GM12872 (cell line): ENCODE data around the gene FLOT1.

Experiments
- CTCF ChIP-seq: IDR thresholded peaks from 3 replicates; pipeline ENCODE4 v1.5.1; 2011; ENCODE audit warnings: low read depth, mild to moderate bottlenecking, low read length, moderate library complexity; ENCODE audit not compliant: insufficient read depth

The FLOT1 gene

GRCh38 chr6:30689985-30690384 lies 52.5 kb downstream of the FLOT1 start:
- no peak for TF ChIP-seq CTCF

- no peak for TF ChIP-seq CTCF
Observed at GRCh38 chr6:30689022-30689865, 53.2 kb downstream of the FLOT1 start.

- peak; percentile 25; the same call in 2 of the 3 replicates for TF ChIP-seq CTCF
Observed at GRCh38 chr6:30688569-30688968, 53.9 kb downstream of the FLOT1 start.

GRCh38 chr6:30687659-30688431 lies 54.6 kb downstream of the FLOT1 start:
- no peak for TF ChIP-seq CTCF

GRCh38 chr6:30686908-30687658 lies 55.4 kb downstream of the FLOT1 start:
- no peak for TF ChIP-seq CTCF

- TF ChIP-seq CTCF: no peak
Observed at GRCh38 chr6:30686009-30686907, 56.2 kb downstream of the FLOT1 start, which contains the start of gene PPP1R18. PPP1R18 (minus strand) TSS chr6:30686645; CDS start chr6:30686018, 627 bp downstream.
